ENCODE data around the gene GTF2A1L. TPM values are rescaled to one million over a fixed set of nuclear protein-coding genes. Genes with fewer than 3 reads are reported as not detected.

Gene GTF2A1L
- total RNA-seq, 1 experiment from 2014 or later, result 0.22 TPM

DNA sequence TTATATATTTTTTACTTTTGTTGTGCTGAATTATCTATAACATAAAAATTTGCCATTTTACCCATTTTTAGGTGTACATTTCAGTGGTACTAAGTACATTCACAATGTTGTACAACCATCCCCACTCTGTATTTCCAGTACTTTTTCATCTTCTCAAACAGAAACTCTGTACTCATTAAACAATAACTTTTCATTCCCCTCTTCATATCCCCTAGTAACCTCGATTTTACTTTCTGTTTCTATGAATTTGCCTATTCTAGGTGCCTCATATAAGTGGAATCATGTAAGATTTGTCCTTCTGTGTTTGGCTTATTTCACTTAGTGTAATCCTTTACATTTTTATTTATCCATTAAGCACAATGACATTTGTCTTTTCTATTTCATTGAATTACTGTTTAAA, 51.3 kb downstream of the GTF2A1L start:
- TF ChIP-seq TCF7L2 (IDR thresholded peaks at IDR 0.05; ENCODE audit: borderline replicate concordance, extremely low read depth, insufficient read depth, insufficient read length) (no peak), ELF1 (IDR thresholded peaks at IDR 0.05; ENCODE audit: borderline replicate concordance, low read depth) (no peak), POLR2AphosphoS5 (IDR thresholded peaks at IDR 0.05; ENCODE audit: low read depth, low read length) (no peak), POLR2A (IDR thresholded peaks at IDR 0.05; ENCODE audit: borderline replicate concordance, extremely low read depth, insufficient read depth, insufficient read length) (no peak), ATF3 (IDR thresholded peaks at IDR 0.05) (no peak), CBX3 (IDR thresholded peaks at IDR 0.05; ENCODE audit: low read depth) (no peak), SP1 (IDR thresholded peaks at IDR 0.05; ENCODE audit: low read depth) (no peak), ZFX (IDR thresholded peaks at IDR 0.05) (no peak), FOSL1 (IDR thresholded peaks at IDR 0.05; ENCODE audit: low read depth) (no peak), ZNF274 (IDR thresholded peaks at IDR 0.05; ENCODE audit: low read depth, low read length) (no peak), JUND (IDR thresholded peaks at IDR 0.05) (no peak), SRF (IDR thresholded peaks at IDR 0.05; ENCODE audit: low read depth) (no peak), SIN3A (IDR thresholded peaks at IDR 0.05; ENCODE audit: low read depth) (no peak), MAX (IDR thresholded peaks at IDR 0.05) (no peak)
- TF ChIP-seq, protein P1, sequence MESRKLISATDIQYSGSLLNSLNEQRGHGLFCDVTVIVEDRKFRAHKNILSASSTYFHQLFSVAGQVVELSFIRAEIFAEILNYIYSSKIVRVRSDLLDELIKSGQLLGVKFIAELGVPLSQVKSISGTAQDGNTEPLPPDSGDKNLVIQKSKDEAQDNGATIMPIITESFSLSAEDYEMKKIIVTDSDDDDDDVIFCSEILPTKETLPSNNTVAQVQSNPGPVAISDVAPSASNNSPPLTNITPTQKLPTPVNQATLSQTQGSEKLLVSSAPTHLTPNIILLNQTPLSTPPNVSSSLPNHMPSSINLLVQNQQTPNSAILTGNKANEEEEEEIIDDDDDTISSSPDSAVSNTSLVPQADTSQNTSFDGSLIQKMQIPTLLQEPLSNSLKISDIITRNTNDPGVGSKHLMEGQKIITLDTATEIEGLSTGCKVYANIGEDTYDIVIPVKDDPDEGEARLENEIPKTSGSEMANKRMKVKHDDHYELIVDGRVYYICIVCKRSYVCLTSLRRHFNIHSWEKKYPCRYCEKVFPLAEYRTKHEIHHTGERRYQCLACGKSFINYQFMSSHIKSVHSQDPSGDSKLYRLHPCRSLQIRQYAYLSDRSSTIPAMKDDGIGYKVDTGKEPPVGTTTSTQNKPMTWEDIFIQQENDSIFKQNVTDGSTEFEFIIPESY (IDR thresholded peaks at IDR 0.05; ENCODE audit: extremely low read depth, insufficient replicate concordance, low read length), result no peak
- TF ChIP-seq, protein P2, sequence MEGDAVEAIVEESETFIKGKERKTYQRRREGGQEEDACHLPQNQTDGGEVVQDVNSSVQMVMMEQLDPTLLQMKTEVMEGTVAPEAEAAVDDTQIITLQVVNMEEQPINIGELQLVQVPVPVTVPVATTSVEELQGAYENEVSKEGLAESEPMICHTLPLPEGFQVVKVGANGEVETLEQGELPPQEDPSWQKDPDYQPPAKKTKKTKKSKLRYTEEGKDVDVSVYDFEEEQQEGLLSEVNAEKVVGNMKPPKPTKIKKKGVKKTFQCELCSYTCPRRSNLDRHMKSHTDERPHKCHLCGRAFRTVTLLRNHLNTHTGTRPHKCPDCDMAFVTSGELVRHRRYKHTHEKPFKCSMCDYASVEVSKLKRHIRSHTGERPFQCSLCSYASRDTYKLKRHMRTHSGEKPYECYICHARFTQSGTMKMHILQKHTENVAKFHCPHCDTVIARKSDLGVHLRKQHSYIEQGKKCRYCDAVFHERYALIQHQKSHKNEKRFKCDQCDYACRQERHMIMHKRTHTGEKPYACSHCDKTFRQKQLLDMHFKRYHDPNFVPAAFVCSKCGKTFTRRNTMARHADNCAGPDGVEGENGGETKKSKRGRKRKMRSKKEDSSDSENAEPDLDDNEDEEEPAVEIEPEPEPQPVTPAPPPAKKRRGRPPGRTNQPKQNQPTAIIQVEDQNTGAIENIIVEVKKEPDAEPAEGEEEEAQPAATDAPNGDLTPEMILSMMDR (IDR thresholded peaks at IDR 0.05 in 2 of 3, conservative IDR thresholded peaks at IDR 0.05 in 1 of 3; ENCODE audit: borderline replicate concordance in 1 of 3, insufficient read depth in 1 of 3, low read depth in 2 of 3, low read length in 2 of 3), result no peak
- ChIA-PET CTCF (no interaction called here), RAD21 (ENCODE audit: low non-redundant PET in 1 of 2, low total read pairs in 2 of 2, uncharacterized antibody in 2 of 2, unreplicated experiment in 2 of 2) (no interaction called here), POLR2A (no interaction called here)
- no peaks in the 10 kb centered on the region for H4K20me1 ChIP-seq (ENCODE audit: insufficient read depth)
- H3K4me2 ChIP-seq (ENCODE audit: low read length), result no peak overlapping the region
- H3K4me1 ChIP-seq (ENCODE audit: control insufficient read depth in 1 of 2, insufficient read depth in 2 of 2, low read length in 2 of 2), result no peaks in the 10 kb centered on the region
- no peaks in the 10 kb centered on the region for H3K27me3 ChIP-seq (ENCODE audit: insufficient read depth, low read length)
- ATAC-seq (no peak), DNase-seq (ENCODE audit: low read depth, low spot score) (no peak)
- intact Hi-C loops (cut with micrococcal nuclease), result no loop called here
- BruUV-seq (replicated peaks), result no TSS peak
- no peak overlapping the region for H3K9ac ChIP-seq (ENCODE audit: low read length)
- no peak overlapping the region for H2AFZ ChIP-seq (ENCODE audit: low read depth, low read length, poor library complexity, severe bottlenecking)
- H3K9me2 ChIP-seq (ENCODE audit: insufficient read depth), result no peaks in the 10 kb centered on the region
- no peaks in the 10 kb centered on the region for H3K36me3 ChIP-seq (ENCODE audit: control insufficient read depth in 1 of 2, insufficient read depth in 2 of 2, low read length in 2 of 2)
- H3K79me2 ChIP-seq (ENCODE audit: insufficient read depth, low read length), result no peaks in the 10 kb centered on the region
- H3K9me3 ChIP-seq (ENCODE audit: control insufficient read depth in 1 of 2, insufficient read depth in 1 of 2, low read depth in 1 of 2, low read length in 2 of 2), result no peaks in the 10 kb centered on the region
- H3K27ac ChIP-seq (ENCODE audit: low read depth, low read length), result no peak overlapping the region
- H3K4me3 ChIP-seq (replicated peaks in 1 of 2; ENCODE audit: low read depth in 1 of 2, low read length in 2 of 2), result no peak overlapping the region
